ENCODE data around the gene TEX48.

DNA sequence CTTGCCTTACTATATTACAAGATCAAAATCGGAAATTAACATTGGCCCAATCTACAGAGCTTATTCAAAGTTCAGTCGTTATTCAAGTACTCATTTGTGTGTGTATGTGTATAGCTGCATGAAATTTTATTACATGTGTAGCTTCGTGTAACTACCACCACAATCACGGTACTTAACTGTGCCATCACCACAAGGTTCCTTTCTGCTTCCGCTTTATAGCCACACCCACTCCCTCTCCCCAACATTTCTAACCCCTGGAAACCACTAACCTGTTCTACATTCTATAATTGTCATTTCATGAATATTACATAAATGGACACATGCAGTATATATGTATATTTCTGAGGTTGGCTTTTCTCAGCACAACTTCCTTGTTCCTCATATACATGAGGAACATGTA lies 4.0 kb upstream of the TEX48 start:
- no peak for TF ChIP-seq EZH2phosphoT487 (conservative IDR thresholded peaks at IDR 0.05; ENCODE audit: low read length)
- TF ChIP-seq, protein P1, sequence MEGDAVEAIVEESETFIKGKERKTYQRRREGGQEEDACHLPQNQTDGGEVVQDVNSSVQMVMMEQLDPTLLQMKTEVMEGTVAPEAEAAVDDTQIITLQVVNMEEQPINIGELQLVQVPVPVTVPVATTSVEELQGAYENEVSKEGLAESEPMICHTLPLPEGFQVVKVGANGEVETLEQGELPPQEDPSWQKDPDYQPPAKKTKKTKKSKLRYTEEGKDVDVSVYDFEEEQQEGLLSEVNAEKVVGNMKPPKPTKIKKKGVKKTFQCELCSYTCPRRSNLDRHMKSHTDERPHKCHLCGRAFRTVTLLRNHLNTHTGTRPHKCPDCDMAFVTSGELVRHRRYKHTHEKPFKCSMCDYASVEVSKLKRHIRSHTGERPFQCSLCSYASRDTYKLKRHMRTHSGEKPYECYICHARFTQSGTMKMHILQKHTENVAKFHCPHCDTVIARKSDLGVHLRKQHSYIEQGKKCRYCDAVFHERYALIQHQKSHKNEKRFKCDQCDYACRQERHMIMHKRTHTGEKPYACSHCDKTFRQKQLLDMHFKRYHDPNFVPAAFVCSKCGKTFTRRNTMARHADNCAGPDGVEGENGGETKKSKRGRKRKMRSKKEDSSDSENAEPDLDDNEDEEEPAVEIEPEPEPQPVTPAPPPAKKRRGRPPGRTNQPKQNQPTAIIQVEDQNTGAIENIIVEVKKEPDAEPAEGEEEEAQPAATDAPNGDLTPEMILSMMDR (IDR thresholded peaks at IDR 0.05; ENCODE audit: insufficient read depth, low read length, poor library complexity, severe bottlenecking): no peak

Measured in SU-DHL-6 (cell line).